Endothelial cell of umbilical vein (primary cell): ENCODE results near the gene NBPF6. TPM values are rescaled to one million over a fixed set of nuclear protein-coding genes. Genes with fewer than 3 reads are reported as not detected.
"Not testable (repeated sequence)": the region's sequence is repeated elsewhere in the genome, so short reads cannot be mapped to it uniquely, and the experiment has no call there.

Experiments
- BruUV-seq: library from RNA; stranded (reverse); fragments of 400-500 nt; replicated peaks from 2 replicates; lab custom pipeline; 2021; lab: Mats Ljungman, UMichigan
- CTCF ChIA-PET: fragments of 300-600, 350-600 bp; sonication (Branson Sonifier 250); formaldehyde crosslinking; loops from one replicate; lab custom pipeline; 2021; ENCODE audit warnings: antibody characterized with exemption, inconsistent platforms; lab: Charles Lee
- POLR2A ChIA-PET: fragments of 300-600, 350-600 bp; sonication (Branson Sonifier 250); formaldehyde crosslinking; loops from one replicate; lab custom pipeline; 2021; ENCODE audit warnings: antibody characterized with exemption, inconsistent platforms; lab: Charles Lee
- DNase-seq: peaks from one replicate; pipeline ENCODE4 v3.0.0-alpha.2; 2011; ENCODE audit warnings: low read depth, low spot score
- FAIRE-seq: peaks from 2 replicates; lab custom pipeline; 2011; peaks lifted over from hg19 to GRCh38; lab: Jason Lieb, UNC
- H2AFZ ChIP-seq: 2 replicates; pipeline ENCODE4 v1.6.0; 2012; ENCODE audit warnings: low read depth, low read length, control low read depth, inconsistent platforms
- H3K27ac ChIP-seq: 2 replicates; pipeline ENCODE4 v1.5.1; 2011; ENCODE audit warnings: low read depth, mild to moderate bottlenecking, control low read depth, low read length, moderate library complexity; ENCODE audit not compliant: insufficient read depth
- H3K27me3 ChIP-seq, 2 experiments: 2 replicates each; pipeline versions ENCODE4 v1.6.0 to v1.6.1; 2011; ENCODE audit warnings: low read length in 2 of 2, mixed read lengths in 1 of 2; ENCODE audit not compliant: control insufficient read depth in 2 of 2, insufficient read depth in 2 of 2
- H3K36me3 ChIP-seq, 2 experiments: 2 replicates in 1 of 2; 3 replicates in 1 of 2; pipeline ENCODE4 v1.5.1; 2011; ENCODE audit warnings: low read length in 2 of 2, mild to moderate bottlenecking in 1 of 2, moderate library complexity in 1 of 2; ENCODE audit not compliant: control insufficient read depth in 2 of 2, insufficient read depth in 2 of 2; ENCODE audit errors: extremely low read depth in 1 of 2
- H3K4me1 ChIP-seq: 3 replicates; pipeline ENCODE4 v1.5.1; 2011; ENCODE audit warnings: mild to moderate bottlenecking, low read length; ENCODE audit not compliant: control insufficient read depth, insufficient read depth; ENCODE audit errors: extremely low read depth
- H3K4me2 ChIP-seq: 2 replicates; pipeline ENCODE4 v1.6.1; 2011; ENCODE audit warnings: low read length, control low read depth, mixed read lengths; ENCODE audit not compliant: insufficient read depth
- H3K4me3 ChIP-seq, 3 experiments: fragments of 200-600 bp in 1 of 3; sonication (generic), shearing (Covaris generic) in 1 of 3; replicated peaks in 1 of 3; 2 replicates each; pipeline ENCODE4 v1.5.1; 2011 to 2016; ENCODE audit warnings: control low read depth in 3 of 3, low read length in 3 of 3, mild to moderate bottlenecking in 2 of 3, inconsistent platforms in 1 of 3, low read depth in 1 of 3, moderate library complexity in 1 of 3; ENCODE audit not compliant: insufficient read depth in 1 of 3
- H3K79me2 ChIP-seq: 2 replicates; pipeline ENCODE4 v1.6.0; 2012; ENCODE audit warnings: low read length, inconsistent platforms; ENCODE audit not compliant: control insufficient read depth, insufficient read depth
- H3K9ac ChIP-seq: replicated peaks from 2 replicates; pipeline ENCODE3; 2011; ENCODE audit warnings: low read length, control low read depth; ENCODE audit not compliant: insufficient read depth; ENCODE audit errors: extremely low read depth
- H3K9me1 ChIP-seq: replicated peaks from 3 replicates; pipeline ENCODE4 v1.6.0; 2011; ENCODE audit warnings: mild to moderate bottlenecking, low read length; ENCODE audit not compliant: control insufficient read depth, insufficient read depth; ENCODE audit errors: extremely low read depth
- H3K9me3 ChIP-seq: replicated peaks from 2 replicates; pipeline ENCODE4 v1.5.1; 2012; ENCODE audit warnings: low read length, inconsistent platforms; ENCODE audit not compliant: control insufficient read depth, insufficient read depth
- H4K20me1 ChIP-seq: replicated peaks from 2 replicates; pipeline ENCODE3; 2011; ENCODE audit warnings: mild to moderate bottlenecking, low read length; ENCODE audit not compliant: control insufficient read depth, insufficient read depth; ENCODE audit errors: extremely low read depth
- dilution Hi-C: fragments of 300-500 bp; cut with MboI; formaldehyde crosslinking; loops from one replicate; pipeline ENCODE4 v1.15.0; 2019; ENCODE audit warnings: low sequenced_read_pairs; ENCODE audit not compliant: extremely low pct_ligation_motif_present
- intact Hi-C: fragments of 100-400 bp; cut with micrococcal nuclease; formaldehyde crosslinking; loops from one replicate; pipeline ENCODE4 v1.10.0; 2022
- polyA plus RNA-seq, 4 experiments: library from polyadenylated mRNA; depleted of rRNA in 3 of 4; stranded (reverse) in 3 of 4; unstranded in 1 of 4; fragments of >200 nt; gene quantifications; 2 replicates each; pipeline versions ENCODE4 v1.2.1 to v1.2.3, GENCODE V29; 2011 to 2012; ENCODE audit warnings: missing spikeins in 1 of 4
- total RNA-seq: library from RNA; stranded (reverse); gene quantifications from 2 replicates; pipeline ENCODE4 v1.2.3, GENCODE V29; 2021

The NBPF6 gene
- total and polyA plus RNA-seq, 2 donors (not counting 3 experiments of a cell fraction or from before 2014, with no cell fraction given): not detected

DNA sequence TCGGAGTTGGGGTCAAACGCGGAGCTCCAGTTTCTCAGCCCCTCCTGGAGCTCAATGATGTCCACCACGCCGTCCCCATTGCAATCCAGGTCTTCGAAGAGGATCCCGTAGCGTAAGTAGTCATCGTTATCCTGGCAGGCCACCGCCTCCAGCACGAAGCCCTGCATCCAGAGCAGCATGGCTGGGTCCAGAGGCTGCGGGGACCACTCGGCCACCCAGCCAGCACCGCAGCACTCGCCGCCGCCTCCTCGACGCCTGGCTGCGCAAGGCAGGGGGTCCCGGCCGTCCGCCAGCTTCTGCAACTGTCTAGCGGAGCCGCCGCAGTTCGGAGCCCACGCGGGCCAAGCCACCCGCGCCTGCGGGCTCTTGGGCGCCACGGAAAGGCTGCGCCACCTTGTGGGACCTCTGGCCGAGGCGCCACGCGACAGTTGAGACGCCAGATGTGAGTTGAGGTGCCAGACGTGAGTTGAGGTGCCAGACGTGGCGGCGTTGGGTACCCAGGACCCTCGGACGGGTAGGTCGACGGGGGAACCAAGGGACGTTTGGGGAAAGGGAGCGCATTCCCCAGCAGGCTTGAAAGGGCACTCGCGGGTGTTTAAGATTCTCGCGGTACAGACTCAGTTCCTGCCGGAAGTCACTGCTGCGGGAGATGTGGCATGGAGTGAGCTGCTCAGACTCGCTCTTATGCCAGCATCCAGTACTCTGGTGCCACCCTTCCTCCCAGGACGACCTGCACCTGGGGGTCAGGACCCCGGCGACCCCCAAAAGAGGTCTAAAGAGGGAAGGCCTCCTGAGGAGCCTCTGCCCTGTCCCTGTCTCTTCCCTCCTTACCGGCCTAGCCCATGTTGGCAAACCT, 28.9 kb upstream of the NBPF6 start:
- FAIRE-seq, H2AFZ ChIP-seq, dilution Hi-C loops, H3K4me2 ChIP-seq, POLR2A ChIA-PET, H3K9me3 ChIP-seq, BruUV-seq, DNase-seq, H3K9ac ChIP-seq, H3K4me1 ChIP-seq, H3K36me3 ChIP-seq, H3K9me1 ChIP-seq, H4K20me1 ChIP-seq, CTCF ChIA-PET, H3K27ac ChIP-seq, H3K27me3 ChIP-seq, intact Hi-C loops, H3K79me2 ChIP-seq, H3K4me3 ChIP-seq: not testable (repeated sequence)

DNA sequence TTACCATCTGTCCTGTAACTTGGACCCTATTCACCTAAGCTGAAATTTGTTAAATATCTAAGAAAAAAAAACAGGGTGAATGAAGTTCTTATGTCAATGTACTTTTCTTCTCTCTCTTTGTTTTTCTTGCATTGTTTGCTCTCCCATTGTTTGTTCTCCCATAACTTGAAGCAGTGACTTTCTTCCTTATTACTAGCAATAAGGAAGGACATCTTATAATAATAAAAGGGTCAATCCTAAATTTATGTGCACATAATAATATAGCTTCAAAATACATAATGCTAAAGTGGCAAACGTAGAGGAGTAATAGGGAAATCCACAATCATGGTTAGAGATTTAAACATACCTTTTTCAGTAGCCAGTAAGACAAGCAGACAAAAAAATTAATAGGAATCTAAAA, 23.3 kb upstream of the NBPF6 start:
- CTCF ChIA-PET, DNase-seq, FAIRE-seq, H3K9me1 ChIP-seq, dilution Hi-C loops, H3K79me2 ChIP-seq, POLR2A ChIA-PET, H3K27ac ChIP-seq, H3K36me3 ChIP-seq, H4K20me1 ChIP-seq, intact Hi-C loops, H3K27me3 ChIP-seq, H3K9ac ChIP-seq, H3K9me3 ChIP-seq, BruUV-seq, H2AFZ ChIP-seq, H3K4me1 ChIP-seq, H3K4me3 ChIP-seq, H3K4me2 ChIP-seq: not testable (repeated sequence)

DNA sequence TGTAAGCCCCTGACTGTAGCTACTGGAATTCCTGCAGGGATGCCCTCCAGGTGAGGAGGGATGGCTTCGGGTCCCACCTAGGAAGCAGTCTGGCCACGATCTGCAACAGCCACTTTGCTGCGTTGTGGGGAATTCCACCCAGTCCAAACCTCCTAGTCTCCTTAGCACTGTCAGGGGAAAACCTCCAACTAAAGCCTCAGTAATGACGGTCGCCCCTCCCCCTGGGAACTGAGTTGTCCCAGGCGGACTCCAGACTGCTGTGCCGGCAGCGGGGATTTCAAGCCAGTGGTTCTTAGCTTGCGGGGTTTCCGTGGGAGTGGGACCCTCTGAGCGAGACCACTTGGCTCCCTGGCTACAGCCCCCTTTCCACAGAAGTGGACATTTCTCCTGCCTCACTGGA, 18.1 kb upstream of the NBPF6 start:
- POLR2A ChIA-PET, H3K27ac ChIP-seq, FAIRE-seq, BruUV-seq, H3K9me1 ChIP-seq, dilution Hi-C loops, H3K79me2 ChIP-seq, H3K4me2 ChIP-seq, CTCF ChIA-PET, H3K4me1 ChIP-seq, H3K36me3 ChIP-seq, H3K9me3 ChIP-seq, H3K9ac ChIP-seq, H3K4me3 ChIP-seq, intact Hi-C loops, H2AFZ ChIP-seq, H4K20me1 ChIP-seq, H3K27me3 ChIP-seq, DNase-seq: not testable (repeated sequence)

DNA sequence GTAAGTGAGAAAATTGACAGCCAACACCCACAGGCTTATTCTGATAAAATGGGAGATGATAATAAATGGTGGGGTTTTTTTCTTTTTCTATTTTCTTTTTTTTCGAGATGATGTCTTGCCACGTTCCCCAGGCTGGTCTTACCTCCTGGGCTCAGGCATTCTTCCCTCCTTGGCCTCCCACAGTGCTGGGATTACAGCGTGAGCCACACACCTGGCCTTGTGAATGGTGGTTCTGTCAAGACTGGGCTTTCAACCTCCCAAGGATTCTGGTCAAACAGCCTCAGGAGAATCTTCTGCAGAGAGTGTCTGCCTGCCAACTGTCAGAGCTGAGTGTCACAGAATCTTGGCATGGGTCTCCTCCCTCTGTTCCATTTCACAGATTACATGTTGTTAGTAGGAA, 16.7 kb upstream of the NBPF6 start:
- H3K9me1 ChIP-seq, H3K79me2 ChIP-seq, H3K4me3 ChIP-seq, CTCF ChIA-PET, H3K27ac ChIP-seq, H2AFZ ChIP-seq, H3K9ac ChIP-seq, BruUV-seq, dilution Hi-C loops, H3K9me3 ChIP-seq, H4K20me1 ChIP-seq, H3K4me1 ChIP-seq, H3K36me3 ChIP-seq, DNase-seq, POLR2A ChIA-PET, H3K27me3 ChIP-seq, FAIRE-seq, intact Hi-C loops, H3K4me2 ChIP-seq: not testable (repeated sequence)
